Anterior cingulate cortex (tissue), 58 donors: ENCODE measurements around the gene SPN.
"Not testable (repeated sequence)": the region's sequence is repeated elsewhere in the genome, so short reads cannot be mapped to it uniquely, and the experiment has no call there.

Experiments used
- DNase-seq, 58 donors: peaks; one replicate each; lab custom pipeline; 2025; lab: John Stamatoyannopoulos, UW

SPN gene

DNA sequence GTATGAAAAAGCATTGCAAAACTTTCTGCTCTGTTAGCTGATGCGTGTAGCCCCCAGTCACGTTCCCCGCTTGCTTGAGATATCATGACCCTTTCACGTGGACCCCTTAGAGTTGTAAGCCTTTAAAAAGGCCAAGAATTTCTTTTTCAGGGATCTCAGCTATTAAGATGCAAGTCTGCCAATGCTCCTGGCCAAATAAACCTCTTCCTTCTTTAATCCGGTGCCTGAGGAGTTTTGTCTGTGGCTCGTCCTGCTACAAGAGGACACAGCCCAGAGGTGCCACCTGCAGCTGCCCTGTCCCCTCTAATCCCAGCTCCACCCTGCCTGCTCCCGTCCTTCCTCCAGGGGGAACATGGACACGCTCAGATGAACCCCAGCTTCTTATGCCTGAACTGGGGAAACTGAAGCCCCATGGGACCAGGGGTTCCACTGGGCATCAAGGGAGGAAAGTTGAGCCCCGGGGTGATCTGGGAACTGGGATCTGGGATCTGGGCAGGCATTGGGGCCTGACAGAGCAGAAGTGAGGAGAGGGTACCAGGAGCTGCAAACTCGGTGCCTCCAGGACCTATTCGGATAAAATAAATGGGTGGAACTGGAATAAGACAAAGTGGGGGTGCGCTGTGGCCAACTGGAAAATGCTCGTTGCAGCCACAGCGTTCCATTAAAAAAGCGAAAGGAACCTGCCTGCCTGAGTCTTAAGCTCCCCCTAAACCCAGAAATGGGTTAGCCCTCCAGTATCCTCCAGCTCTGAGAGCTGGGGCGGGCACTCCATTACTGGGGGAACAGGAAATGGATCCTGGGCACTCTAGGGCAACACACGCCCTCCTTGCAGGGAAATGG is 35.7 kb downstream of the SPN start:
- no peak for DNase-seq

DNA sequence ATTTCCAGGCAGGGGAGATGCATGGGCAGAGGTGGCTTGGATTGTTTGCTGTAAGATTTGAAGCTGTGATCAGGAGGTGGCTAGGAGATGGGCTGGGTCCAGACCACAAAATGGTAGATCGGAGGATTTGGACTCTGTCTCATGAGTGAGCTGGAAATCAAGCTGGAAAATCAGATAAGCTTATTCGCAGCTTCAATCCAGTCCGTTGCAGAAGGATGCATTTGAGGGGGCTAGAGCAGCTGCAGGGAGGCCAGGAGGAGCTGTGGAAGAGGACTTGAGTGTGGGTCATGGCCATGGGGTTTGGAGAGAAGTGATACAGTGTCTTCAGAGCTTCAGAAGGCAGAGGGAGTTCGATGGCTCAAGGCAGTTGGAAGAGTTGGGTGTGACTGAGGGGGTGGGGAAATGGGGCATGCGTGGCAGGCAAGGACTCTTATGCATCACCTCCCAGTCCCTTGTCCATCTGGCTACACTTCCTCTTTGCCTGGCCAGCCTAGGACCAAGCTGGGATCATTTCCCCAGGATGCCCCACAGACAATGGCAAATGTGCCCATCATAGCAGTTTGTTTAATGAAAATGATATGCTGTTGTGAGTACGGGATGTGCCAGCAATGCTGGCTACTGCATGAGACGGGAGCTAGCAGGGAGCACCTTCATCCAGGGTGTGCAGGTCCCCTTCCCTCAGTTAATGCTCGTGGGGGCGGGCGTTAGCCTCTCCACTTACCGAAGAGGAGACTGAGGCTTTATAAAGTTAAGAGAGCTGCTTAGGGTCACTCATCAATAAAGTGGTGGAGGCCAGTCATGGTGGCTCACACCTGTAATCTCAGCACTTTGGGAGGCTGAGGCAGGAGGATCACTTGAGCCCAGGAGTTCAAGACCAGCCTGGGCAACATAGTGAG is 36.5 kb downstream of the SPN start:
- DNase-seq = no peak

DNA sequence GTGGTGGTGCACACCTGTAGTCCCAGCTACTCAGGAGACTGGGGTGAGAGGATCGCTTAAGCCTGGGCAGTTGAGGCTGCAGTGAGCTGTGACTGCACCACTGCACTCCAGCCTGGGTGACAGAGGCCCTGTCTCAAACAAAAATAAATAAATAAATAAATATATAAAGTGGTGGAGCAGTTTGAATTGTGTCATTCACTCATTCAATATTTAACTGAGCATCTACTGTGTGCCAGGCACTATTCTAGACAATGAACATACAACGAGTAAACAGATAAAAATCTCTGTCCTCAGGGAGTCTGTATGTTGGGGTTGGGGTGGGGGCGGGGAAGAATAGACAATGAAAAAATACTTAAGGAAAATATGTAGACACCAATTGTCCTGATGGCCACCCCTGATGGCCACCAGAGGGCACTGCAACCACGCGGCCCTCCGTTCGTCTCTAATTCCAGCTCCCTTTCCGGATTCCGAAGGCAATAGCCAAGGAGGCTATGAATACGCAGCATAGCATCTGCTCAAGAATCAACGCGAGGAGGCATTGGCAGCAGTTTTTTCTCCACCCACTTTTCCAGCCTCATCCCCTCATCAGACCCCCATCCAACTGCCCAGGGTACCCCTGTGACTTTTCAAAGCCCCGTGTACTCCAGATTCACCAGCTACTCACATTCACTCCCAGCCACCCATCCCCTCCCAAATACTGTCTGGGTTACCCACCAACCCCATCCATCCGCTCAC is 37.4 kb downstream of the SPN start:
- peak in 36 of 58 donors; percentile 3 to 64 (median 20) for DNase-seq

GRCh38 chr16:29701214-29701555 is 38.1 kb downstream of the SPN start:
- DNase-seq = no peak

- no peak for DNase-seq
Observed at GRCh38 chr16:29702269-29702668, 39.2 kb downstream of the SPN start.

- DNase-seq = no peak
Observed at GRCh38 chr16:29705030-29705429, 42.0 kb downstream of the SPN start.

DNA sequence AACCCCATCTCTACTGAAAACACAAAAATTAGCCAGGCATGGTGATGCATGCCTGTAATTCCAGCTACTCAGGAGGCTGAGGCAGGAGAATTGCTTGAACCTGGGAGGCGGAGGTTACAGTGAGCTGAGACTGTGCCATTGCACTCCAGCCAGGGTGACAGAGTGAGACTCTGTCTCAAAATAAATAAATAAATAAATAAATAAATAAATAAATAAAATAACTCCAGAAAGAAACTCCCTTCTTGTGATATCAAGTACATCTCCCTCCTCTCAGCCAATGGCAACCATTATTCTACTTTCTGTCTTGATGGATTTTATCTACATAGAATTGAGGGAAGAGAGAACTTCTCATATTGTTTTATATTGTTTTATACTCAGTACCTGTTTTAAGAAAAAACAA is 44.1 kb downstream of the SPN start:
- not testable (repeated sequence) for DNase-seq

- no peak for DNase-seq
Observed at GRCh38 chr16:29708917-29709600, 46.0 kb downstream of the SPN start.

- not testable (repeated sequence) for DNase-seq
Observed at GRCh38 chr16:29709657-29710056, 46.6 kb downstream of the SPN start.

GRCh38 chr16:29710227-29711219 is 47.5 kb downstream of the SPN start:
- DNase-seq = peak in 25 of 58 donors; percentile 3 to 64 (median 13)

- no peak for DNase-seq
Observed at GRCh38 chr16:29712809-29713208, 49.8 kb downstream of the SPN start.

- DNase-seq = no peak
Observed at GRCh38 chr16:29714396-29714795, 51.3 kb downstream of the SPN start.

- DNase-seq = no peak
Observed at GRCh38 chr16:29714972-29715371, 51.9 kb downstream of the SPN start.

GRCh38 chr16:29717113-29717512 is 54.1 kb downstream of the SPN start:
- DNase-seq = no peak

DNA sequence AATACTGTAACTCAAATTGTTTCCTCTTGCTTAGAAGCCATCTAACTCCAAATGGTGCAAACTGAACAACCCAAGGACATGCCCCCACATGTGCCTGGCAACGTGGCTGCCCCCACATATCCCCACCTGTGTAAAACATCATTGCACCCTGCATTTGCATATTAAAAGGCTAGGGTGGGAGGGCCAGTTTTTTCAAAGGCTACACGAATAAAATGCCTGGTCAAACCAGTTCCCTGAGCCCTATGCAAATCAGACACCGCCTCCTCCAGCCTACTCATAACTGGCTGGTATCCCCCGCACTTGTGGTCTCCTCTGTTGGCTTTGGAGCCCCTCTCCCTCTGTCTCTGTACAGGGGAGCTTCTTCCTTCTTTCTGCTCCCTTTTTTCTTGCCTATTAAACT is 56.0 kb downstream of the SPN start:
- DNase-seq = no peak
